Left ventricle myocardium inferior (tissue), 1 donor: ENCODE measurements around the gene SPTBN4. TPM values are rescaled to one million over a fixed set of nuclear protein-coding genes. Genes with fewer than 3 reads are reported as not detected.
"Not testable (repeated sequence)": the region's sequence is repeated elsewhere in the genome, so short reads cannot be mapped to it uniquely, and the experiment has no call there.

ENCODE experiments used
- DNase-seq: peaks from one replicate; pipeline ENCODE4 v3.0.0-alpha.2; 2020
- H3K27ac ChIP-seq: fragments of 200-600 bp; replicated peaks from 2 replicates; pipeline ENCODE4 v1.8.0; 2021
- H3K27me3 ChIP-seq: fragments of 200-600 bp; 2 replicates; pipeline ENCODE4 v1.8.0; 2021; ENCODE audit warnings: low read depth
- H3K36me3 ChIP-seq: fragments of 200-600 bp; 2 replicates; pipeline ENCODE4 v1.8.0; 2021
- H3K4me1 ChIP-seq: fragments of 200-600 bp; 2 replicates; pipeline ENCODE4 v1.8.0; 2021
- H3K4me3 ChIP-seq: fragments of 200-600 bp; 2 replicates; pipeline ENCODE4 v1.8.0; 2021; ENCODE audit warnings: mild to moderate bottlenecking, moderate library complexity
- H3K9me3 ChIP-seq: fragments of 200-600 bp; replicated peaks from 2 replicates; pipeline ENCODE4 v1.8.0; 2021
- intact Hi-C: fragments of 100-400 bp; cut with micrococcal nuclease; formaldehyde crosslinking; loops from one replicate; pipeline ENCODE4 v1.11.0; 2022
- total RNA-seq: library from RNA; stranded (reverse); fragmentation: NEBNext Ultra II Directional; extraction: Animal tissue kit (Norgen Biotek cat#: 25700); gene quantifications from one replicate; pipeline ENCODE4 v1.2.1, GENCODE V29; 2021
- TF ChIP-seq, protein P1 (sequence below): fragments of 200-600 bp; IDR thresholded peaks from 2 replicates; pipeline ENCODE4 v1.8.0; 2021; ENCODE audit warnings: antibody characterized with exemption, mild to moderate bottlenecking, borderline replicate concordance
- donor health status: DM: no; HTN: yes; CAD: no; lungs with severe emphysema.

The SPTBN4 gene
- total RNA-seq, 1 donor from 2014 or later, result 6.1 TPM

DNA sequence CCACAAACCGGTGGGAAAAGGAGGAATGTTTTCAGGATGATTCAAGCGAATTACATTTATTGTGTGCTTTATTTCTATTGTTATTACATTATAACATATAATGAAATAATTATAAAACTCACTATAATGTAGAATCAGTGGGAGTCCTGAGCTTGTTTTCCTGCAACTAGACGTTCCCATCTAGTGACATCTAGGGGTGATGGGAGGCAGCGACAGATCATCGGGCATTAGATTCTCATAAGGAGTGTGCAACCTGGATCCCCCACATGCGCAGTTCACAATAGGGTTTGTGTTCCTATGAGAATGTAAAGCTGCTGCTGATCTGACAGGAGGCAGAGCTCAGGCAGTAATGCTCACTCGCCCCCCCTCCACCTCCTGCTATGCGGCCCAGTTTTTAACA is 54.5 kb downstream of the SPTBN4 start:
- Histone ChIP-seq H3K27ac (no peak overlapping the region), H3K9me3 (no peaks in the 10 kb centered on the region), H3K36me3 (no peaks in the 10 kb centered on the region), H3K27me3 (peaks cover 49% of the 10 kb centered on the region), H3K4me1 (peaks cover 7% of the 10 kb centered on the region), H3K4me3 (no peak overlapping the region)
- TF ChIP-seq, protein P1, sequence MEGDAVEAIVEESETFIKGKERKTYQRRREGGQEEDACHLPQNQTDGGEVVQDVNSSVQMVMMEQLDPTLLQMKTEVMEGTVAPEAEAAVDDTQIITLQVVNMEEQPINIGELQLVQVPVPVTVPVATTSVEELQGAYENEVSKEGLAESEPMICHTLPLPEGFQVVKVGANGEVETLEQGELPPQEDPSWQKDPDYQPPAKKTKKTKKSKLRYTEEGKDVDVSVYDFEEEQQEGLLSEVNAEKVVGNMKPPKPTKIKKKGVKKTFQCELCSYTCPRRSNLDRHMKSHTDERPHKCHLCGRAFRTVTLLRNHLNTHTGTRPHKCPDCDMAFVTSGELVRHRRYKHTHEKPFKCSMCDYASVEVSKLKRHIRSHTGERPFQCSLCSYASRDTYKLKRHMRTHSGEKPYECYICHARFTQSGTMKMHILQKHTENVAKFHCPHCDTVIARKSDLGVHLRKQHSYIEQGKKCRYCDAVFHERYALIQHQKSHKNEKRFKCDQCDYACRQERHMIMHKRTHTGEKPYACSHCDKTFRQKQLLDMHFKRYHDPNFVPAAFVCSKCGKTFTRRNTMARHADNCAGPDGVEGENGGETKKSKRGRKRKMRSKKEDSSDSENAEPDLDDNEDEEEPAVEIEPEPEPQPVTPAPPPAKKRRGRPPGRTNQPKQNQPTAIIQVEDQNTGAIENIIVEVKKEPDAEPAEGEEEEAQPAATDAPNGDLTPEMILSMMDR, result peak; percentile 41
- intact Hi-C loops, result no loop called here
- DNase-seq, result no peak

DNA sequence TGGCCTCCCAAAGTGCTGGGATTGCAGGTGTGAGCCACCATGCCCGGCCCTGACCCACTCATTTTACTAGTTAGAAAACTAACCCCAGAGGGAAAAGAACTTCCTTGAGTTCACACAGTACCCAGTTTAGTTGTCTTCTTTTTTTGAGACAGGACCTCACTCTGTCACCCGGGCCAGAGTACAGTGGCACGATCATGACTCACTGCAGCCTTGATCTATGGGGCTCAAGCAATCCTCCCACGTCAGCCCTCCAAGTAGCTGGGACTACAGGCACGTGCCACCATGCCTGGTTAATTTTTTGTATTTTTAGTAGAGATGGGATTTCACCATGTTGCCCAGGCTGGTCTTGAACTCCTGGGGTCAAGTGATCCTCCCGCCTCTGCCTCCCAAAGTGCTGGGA is 55.1 kb downstream of the SPTBN4 start:
- H3K9me3 ChIP-seq, DNase-seq, H3K4me3 ChIP-seq, H3K4me1 ChIP-seq, H3K27ac ChIP-seq, H3K36me3 ChIP-seq, intact Hi-C loops: not testable (repeated sequence)
- peaks cover 49% of the 10 kb centered on the region for H3K27me3 ChIP-seq

DNA sequence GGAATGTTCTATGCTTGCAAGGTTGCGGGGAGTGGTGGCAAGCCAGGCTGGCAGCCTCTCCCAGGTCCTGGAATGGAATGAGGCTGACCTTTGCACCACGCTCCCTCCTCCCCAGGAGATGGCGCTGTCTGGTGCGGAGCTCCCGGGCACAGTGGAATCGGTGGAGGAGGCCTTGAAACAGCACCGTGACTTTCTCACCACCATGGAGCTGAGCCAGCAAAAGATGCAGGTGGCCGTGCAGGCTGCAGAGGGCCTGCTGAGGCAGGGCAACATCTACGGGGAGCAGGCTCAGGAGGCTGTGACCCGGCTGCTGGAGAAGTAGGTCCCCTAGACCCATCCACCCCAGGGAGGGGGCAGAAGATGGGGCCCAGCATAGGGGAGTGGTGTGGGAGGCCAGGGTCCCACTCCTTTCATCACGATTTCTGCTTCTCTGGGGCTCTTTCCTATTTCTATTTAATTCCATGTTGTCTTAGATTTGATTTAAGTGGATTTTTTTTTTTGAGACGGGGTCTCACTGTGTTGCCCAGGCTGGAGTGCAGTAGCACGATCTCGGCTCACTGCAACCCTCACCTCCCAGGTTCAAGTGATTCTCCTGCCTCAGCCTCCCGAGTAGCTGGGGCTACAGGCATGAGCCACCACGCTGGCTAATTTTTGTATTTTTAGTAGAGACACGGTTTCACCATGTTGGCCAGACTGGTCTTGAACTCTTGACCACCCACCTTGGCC is 56.7 kb downstream of the SPTBN4 start:
- H3K9me3 ChIP-seq, result no peaks in the 10 kb centered on the region
- H3K4me3 ChIP-seq, result no peak overlapping the region
- TF ChIP-seq, protein P1, result peak; percentile 57
- H3K27ac ChIP-seq, result no peak overlapping the region
- H3K27me3 ChIP-seq, result peaks cover 36% of the 10 kb centered on the region
- peaks cover 7% of the 10 kb centered on the region for H3K4me1 ChIP-seq
- no peaks in the 10 kb centered on the region for H3K36me3 ChIP-seq
- peak; percentile 36 for DNase-seq
- intact Hi-C loops, result no loop called here

DNA sequence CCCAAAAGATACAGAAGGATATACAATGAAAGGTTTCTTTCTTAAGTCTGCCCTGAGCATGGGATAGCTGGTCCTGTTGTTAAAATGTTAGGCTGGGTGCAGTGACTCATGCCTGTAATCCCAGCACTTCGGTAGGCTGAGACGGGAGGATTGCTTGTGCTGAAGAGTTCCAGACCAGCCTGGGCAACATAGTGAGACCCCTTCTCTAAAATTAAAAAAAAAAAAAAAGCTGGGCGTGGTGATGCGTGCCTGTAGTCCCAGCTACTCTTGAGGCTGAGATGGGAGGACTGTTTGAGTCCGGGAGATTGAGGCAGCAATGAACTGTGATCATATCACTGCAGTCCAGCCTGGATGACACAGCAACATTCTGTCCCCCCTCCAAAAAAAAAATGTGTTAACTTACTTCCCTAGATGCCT is 57.3 kb downstream of the SPTBN4 start:
- intact Hi-C loops, result no loop called here

DNA sequence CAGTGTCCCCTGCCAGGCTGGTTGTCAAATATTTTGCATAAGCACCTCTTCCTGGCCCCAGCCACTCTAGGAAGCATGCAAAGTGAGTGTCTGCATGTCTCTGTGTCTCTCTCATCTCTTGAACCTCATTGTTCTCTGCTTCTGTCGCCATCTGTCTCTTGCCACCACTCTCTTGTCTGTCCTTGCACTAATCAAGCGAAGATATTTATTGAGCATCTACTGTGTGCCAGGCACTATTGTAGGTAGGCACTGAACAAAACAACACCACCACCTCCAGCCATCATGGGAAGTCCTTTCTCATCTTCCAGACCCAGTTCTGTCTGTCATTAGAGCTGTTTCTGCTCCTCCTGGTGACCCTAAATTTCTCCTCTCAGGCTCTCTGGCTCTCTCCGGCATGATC is 57.9 kb downstream of the SPTBN4 start:
- Histone ChIP-seq H3K27me3 (peaks cover 24% of the 10 kb centered on the region), H3K9me3 (no peaks in the 10 kb centered on the region), H3K4me3 (no peak overlapping the region), H3K4me1 (peaks cover 2% of the 10 kb centered on the region), H3K36me3 (no peaks in the 10 kb centered on the region), H3K27ac (no peak overlapping the region)
- TF ChIP-seq, protein P1, result no peak
- intact Hi-C loops, result loop anchor here (5.0 kb wide), 1 partner anchor 73 kb away; no protein-coding TSS in a partner anchor
- DNase-seq, result no peak

More for the DNA sequence above, 57.3 kb downstream of the SPTBN4 start:
- Histone ChIP-seq H3K4me1 (peaks cover 7% of the 10 kb centered on the region), H3K27me3 (peaks cover 29% of the 10 kb centered on the region), H3K36me3 (no peaks in the 10 kb centered on the region), H3K4me3 (no peak overlapping the region), H3K27ac (no peak overlapping the region), H3K9me3 (no peaks in the 10 kb centered on the region)
- TF ChIP-seq, protein P1, result no peak
- DNase-seq, result no peak

DNA sequence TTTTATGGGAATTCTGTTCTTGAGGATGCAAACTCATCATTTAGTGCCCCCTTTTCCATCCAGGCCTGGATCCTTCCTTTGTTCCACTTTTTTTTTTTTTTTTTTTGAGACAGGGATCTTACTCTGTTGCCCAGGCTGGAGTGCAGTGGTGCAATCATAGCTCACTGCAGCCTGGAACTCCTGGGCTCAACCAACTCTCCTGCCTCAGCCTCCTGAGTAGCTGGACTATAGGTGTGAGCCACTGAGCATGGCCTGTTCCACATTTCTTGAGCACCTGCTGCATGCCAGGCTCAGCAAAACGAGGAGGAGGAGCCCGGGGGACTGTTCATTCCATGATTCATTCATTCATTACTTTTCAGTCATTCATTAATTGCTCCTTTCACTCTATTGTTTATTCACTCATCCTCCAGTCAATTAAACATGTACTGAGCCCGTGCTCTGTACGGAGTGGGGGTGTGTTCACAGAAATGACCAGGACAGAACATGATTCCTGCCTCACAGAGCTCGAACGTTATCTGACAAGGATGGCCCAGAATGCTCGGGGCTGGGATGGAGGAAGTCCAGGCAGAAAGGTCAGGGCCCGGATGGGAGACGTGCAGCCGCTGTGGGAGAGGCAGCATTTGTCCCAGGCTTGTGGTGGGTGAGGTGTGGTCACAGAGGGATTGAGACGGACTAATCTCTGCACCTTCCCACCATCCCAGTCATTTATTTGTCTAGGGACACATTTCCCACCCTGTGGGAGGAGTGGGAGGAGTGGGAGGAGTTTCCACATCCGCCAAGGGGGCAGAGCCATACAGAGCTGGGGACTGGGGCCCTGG is 58.6 kb downstream of the SPTBN4 start:
- TF ChIP-seq, protein P1, result no peak
- no peak overlapping the region for H3K4me3 ChIP-seq
- intact Hi-C loops, result loop anchor here (5.0 kb wide), 1 partner anchor 72 kb away; no protein-coding TSS in a partner anchor

More for the DNA sequence above, 58.6 kb downstream of the SPTBN4 start:
- Histone ChIP-seq H3K27ac (no peak overlapping the region), H3K36me3 (no peaks in the 10 kb centered on the region), H3K9me3 (no peaks in the 10 kb centered on the region), H3K4me1 (peaks cover 5% of the 10 kb centered on the region), H3K27me3 (peaks cover 16% of the 10 kb centered on the region)
- no peak for DNase-seq
